Tibial nerve (tissue), 4 donors: ENCODE results near the gene CD200.

Experiments
- EP300 ChIP-seq, 2 donors: sonication (generic); formaldehyde crosslinking; IDR thresholded peaks; one replicate each; pipeline ENCODE4 v1.6.1; 2017; ENCODE audit warnings: antibody characterized with exemption in 2 of 2, mild to moderate bottlenecking in 1 of 2
- TF ChIP-seq, protein P1 (sequence below), 5 experiments: fragments of 200-600 bp in 3 of 5; fragments of 450-650 bp in 2 of 5; sonication (generic) in 3 of 5; IDR thresholded peaks; one replicate each; pipeline ENCODE4 v1.5.1; 2016 to 2019; ENCODE audit warnings: antibody characterized with exemption in 5 of 5, mild to moderate bottlenecking in 3 of 5, moderate library complexity in 2 of 5

DNA sequence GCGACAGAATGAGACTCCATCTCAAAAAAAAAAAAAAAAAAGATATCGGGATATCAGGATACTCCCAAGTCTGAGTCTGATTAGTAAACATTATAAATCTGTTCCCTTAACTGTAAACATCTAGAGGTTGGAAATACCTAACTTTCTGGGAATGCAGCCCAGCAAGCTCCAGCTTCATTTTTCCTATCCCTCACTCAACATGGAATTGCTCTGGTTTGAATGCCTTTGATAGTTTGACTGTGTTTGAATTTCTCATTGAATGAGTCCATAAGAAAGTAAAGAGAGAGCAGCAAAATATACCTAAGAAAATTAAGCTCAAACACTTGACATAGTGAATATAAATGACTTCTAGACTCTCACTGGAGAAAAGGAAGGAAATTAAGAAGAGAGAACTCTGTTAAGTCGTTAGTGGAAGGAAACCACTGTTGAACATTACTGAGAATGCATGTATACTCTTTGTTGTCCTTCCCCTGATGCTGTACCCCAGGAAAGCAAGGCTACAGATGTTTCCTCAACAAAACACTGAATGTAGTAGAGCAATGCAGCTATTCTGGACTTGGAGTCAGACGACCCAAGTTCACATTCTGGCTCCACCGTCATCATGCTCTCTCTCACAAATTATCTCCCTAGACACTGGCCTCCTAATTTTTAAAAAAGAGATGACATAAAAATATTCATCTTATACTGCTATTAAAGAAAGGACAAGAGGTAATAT is 62.4 kb downstream of the CD200 start:
- TF ChIP-seq, protein P1, sequence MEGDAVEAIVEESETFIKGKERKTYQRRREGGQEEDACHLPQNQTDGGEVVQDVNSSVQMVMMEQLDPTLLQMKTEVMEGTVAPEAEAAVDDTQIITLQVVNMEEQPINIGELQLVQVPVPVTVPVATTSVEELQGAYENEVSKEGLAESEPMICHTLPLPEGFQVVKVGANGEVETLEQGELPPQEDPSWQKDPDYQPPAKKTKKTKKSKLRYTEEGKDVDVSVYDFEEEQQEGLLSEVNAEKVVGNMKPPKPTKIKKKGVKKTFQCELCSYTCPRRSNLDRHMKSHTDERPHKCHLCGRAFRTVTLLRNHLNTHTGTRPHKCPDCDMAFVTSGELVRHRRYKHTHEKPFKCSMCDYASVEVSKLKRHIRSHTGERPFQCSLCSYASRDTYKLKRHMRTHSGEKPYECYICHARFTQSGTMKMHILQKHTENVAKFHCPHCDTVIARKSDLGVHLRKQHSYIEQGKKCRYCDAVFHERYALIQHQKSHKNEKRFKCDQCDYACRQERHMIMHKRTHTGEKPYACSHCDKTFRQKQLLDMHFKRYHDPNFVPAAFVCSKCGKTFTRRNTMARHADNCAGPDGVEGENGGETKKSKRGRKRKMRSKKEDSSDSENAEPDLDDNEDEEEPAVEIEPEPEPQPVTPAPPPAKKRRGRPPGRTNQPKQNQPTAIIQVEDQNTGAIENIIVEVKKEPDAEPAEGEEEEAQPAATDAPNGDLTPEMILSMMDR (IDR thresholded peaks at IDR 0.05): no peak
- no peak for TF ChIP-seq EP300 (IDR thresholded peaks at IDR 0.05)
